HS-5 (cell line): ENCODE results near the gene BLOC1S4.

Experiments
- DNase-seq: peaks from one replicate; pipeline ENCODE4 v3.0.0-alpha.2; 2012; ENCODE audit warnings: low read depth

BLOC1S4 gene

DNA sequence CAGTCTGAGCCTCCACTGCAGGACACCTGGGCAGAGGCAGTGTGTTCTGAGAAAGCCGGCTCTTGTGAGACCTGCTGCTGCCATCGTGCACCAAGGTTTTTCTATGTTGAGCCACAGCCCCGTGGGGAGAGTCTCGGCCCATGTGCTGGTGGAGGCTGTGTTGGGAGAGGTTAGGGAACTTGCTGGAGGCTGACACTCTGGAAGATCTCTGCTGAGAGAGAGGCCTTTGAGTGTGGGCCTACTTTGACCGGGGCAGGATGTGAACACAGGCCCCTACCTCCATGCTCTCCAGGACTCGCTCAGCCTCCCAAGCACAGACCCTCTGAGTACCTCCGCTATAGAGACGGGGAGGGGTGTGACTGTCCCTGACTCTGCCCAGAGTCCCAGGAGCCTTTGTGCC is 23.6 kb upstream of the BLOC1S4 start:
- DNase-seq: no peak

DNA sequence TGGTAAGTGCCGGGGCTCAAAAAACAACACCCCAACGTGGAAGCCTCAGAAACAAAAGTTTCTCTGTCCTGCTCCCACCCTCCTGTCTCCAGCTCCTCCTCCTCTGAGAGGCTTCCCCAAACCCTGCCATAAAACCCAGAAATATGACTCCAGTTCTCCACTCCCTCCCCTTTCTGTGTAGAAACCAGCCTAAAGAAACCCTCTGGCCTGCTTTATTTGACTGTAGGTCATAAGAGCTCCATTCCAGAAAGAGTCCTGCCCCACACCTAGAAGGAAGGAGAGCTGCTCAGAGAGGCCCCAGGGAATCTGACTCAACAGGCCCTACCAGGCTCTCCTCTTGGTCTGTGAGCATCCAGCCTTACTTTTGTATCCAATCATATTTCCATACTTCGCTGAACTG is 23.2 kb upstream of the BLOC1S4 start:
- DNase-seq: no peak

DNA sequence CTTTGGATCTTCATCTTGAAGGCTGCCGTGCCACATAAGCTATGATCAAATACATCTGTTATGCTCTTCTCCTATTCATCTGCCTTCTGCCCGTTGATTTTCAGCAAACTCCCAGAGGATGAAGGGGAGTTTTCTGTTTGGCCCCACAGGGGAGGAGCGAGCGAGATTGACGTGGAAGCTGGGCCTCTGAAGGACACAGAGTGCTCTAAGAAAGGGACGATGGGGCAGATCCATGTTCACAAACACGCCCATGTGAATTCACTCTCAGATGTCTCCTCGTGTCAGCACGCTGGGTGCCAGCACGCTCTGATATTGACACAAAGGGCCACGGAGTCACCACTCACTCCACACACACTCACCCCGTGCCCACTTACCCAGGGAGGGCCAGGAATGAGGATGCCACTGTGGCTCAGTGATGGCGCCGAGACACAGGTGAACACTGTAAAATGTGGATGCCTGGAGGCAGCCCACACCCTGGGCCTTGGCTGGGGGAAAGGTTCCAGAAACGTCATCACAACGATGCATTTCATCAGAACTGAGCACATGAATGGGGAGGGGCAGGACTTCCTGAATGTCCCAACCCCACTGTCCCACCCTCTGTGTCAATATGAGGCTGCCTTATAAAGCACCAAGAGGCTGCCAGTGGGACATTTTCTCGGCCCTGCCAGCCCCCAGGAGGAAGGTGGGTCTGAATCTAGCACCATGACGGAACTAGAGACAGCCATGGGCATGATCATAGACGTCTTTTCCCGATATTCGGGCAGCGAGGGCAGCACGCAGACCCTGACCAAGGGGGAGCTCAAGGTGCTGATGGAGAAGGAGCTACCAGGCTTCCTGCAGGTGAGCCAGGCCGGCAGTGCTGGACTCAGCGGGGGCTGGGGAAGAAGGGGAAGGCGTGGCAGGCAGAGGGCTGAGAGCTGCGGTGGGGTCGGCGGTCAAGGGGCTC is 22.5 kb upstream of the BLOC1S4 start, which contains the start of gene S100P:
TSS of gene S100P (plus strand) at position 648 of the 946 bp plus-strand sequence. CDS start at position 703, 55 bp downstream.
- no peak for DNase-seq

DNA sequence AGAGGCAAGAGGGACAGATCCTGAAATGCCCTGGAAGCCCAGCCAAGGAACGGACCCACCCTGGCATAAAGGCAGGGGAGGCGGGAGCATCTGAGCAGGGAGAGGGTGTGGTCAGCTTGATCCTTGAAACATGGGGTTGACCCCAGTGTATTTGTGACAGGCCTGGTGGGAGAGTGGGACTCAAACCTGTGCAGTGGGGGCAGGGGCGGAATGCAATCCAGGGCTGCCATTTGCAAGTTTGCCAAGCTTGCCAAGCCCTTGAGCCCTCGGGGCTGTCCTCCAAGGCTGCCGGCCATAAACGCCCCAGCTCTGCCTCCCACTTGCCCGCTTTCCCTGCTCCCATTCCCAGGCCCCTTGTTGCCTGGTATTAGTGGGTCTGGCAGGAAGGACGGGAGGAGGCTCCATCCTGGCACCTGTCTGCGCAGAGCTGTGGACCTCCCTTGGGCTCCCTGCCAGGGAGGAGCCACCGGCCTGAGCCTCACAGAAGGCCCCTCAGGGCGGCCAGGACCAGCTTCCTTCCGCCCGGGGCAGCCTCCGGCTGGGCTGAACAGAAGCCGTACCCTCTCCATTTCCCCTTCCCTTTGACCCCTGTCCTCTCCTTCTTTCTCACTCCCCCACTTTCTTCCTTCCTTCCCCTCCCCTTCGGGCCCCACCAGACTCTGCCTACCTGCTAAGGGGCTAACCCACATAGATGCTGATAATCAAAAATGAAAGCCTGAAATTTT is 21.6 kb upstream of the BLOC1S4 start:
- DNase-seq: no peak

DNA sequence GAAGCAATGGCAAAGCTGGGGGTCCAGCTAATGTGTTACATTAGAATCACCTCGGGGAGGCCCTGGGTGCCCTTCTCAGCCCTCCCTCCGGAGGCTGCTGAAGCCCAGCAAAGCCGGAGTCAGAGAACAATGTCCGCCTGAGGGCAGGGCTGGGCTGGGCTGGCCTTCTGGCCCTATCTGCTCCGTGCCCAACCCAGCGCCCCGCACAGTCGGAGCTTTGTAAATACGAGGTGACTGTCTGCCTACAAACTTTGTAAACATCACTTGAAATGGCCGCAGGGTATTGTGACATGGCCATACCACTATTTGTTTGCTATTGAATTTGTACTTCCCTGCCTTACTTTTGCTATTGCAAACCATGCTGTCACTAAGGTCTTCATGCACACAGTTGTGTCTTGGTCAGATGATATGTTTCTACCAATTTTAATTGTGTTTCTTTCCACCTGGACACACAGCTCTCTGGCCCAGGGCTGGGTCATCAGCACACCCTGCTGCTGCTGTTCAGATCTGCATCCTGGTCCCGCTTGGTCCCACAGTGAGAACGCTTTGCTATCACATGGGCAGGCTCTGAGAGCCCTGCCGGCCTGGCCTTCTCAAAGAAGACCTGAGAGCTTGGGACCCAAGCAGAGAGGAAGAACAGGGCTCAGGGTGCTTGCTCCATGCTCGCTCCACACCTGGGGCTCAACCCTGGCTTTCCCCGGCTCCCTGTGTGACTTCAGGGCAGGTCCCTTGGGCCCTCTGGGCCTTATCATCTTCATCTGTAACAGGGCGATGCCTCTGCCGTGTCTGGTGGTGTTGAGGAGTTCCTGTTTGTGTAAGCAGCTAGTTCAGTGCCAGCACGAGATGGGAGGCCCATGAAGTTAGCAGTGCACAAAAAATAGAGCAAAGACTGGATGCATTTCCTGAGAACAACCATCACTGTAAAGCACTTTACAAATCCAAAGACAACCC is 20.0 kb upstream of the BLOC1S4 start:
- DNase-seq: no peak

DNA sequence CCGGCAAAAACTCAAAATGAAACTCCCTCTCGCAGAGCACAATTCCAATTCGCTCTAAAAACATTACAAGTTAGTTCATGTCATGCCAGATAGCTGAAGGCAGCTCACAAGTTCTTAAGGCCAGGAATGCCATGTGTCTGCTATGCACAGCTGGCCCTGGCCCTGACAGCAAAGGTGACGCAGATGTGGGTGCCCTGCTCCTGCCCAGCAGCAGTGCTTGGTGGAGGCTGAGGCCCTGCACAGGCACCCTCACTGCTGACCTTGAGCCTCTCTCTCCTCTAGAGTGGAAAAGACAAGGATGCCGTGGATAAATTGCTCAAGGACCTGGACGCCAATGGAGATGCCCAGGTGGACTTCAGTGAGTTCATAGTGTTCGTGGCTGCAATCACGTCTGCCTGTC is 19.4 kb upstream of the BLOC1S4 start:
- DNase-seq: no peak

DNA sequence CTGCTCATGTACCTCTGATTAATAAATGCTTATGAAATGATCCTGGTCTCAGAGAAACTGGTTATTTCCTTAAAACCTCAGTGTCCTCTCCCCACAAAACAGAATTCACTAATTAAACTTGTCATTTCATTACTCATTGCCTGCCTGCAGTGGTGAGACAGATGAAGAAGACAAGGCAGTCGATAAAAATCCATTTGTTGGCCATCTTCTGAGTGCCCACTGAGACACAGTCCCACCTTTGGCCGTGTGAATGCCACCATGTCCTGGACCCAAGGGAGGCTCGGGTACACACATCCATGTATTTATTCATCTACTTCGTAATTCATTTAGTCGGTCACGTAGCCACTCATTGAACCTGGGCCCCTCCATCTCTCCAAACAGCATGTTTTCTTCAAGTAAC is 18.8 kb upstream of the BLOC1S4 start:
- no peak for DNase-seq

DNA sequence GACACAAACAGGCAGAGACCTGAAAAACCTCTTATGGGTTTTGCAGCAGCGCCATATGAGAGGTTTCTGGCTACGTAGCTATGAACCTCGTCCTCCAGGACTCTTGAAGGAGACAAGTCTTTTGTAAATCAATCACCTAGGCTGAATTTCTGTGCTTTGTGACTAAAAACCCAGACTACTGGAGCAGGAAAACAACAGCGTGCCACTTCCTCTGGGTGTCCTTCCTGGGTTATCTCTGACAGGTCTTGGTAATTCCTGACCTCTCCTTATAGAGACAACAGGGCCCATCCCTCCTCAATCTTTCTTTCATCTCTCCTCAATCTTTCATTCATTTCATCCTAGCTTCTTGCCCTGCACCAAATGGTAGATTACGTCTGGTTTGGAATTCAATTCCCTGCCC is 16.6 kb upstream of the BLOC1S4 start:
- DNase-seq: no peak

DNA sequence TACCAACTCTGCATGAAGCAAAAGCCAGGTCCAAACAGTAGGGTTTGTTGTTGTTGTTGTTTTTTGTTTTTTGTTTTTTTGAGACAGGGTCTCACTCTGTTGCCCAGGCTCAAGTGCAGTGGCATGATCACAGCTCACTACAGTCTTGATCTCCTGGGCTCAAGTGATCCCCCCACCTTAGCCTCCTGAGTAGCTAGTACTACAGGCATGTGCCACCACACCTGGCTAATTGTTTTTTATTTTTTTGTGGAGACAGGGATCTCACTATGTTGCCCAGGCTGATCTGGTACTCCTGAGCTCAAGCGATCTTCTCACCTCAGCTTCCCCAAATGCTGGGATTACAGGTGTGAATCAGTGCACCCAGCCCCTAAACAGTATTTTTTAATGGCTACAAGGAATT is 16.1 kb upstream of the BLOC1S4 start:
- no peak for DNase-seq

DNA sequence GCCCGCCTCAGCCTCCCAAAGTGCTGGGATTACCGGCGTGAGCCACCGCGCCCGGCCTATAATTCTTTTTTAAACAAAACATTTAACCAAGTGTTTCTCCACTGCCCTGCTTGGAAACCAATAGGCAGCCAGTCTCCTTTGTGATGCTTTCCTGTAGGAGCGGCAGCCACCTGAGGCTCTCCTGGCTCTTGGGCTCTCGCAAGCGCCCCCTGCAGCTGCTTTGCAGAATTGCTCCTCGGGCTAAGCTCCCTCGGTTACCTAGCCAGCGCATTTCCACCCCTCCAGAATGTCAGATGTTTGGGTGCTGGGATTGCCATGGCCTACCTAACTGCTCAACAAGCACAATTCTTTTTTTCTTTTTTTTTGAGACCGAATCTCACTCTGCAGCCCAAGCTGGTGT is 14.6 kb upstream of the BLOC1S4 start:
- DNase-seq: no peak

DNA sequence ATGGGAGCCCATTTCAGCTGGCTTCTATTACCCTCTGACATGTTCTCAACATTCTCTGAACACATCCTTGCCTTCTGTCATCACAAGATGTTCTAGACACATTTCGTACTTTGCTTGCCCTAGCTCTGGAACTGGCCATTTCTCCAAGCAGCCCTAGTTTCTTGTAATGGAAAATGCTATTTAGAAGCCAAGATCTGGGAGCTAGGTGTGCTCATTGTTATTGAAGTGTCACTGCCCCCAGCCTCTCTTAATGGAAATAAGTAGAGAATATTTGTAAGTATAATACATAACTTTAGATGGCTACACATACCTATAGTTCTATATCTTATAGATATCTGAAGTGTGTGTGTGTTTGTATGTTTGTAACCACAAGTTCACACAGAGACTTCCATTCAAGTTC is 13.2 kb upstream of the BLOC1S4 start:
- no peak for DNase-seq

DNA sequence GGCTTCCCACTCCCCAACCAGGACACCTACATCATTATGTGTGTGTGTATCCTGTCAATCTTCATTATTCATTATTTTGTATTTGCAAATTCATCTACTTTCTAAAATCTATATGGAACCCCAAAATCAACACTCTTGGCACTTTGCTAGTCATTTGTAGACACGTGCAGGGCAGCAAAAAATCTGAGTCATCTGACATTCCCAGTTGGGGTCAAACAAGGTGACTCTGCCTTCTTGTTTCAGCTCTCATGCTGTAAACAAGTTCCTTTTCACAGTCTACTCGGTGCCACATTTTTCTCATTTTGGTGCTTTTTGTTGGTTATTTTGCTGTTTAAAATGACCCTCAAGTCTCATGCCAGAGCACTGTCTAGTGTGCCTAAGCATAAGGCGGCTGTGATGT is 12.2 kb upstream of the BLOC1S4 start:
- DNase-seq: no peak

DNA sequence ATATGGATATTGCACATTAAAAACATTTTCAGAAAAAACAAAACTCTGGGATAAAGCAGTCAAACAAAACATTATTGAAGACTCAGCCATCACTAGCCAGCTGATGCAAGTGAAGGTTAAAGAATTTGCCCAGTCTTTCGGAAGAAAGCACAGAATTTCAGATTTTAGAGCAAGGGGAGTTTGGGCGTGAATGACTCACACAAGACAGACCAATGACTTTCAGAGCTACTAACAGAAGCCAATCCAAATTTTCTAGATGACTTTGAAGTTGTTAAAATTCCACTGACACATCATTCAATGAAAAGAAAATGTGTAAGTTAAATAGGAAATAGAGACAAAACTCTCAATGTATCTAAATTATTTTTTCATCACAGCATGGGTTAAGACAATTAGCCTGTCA is 10.3 kb upstream of the BLOC1S4 start:
- DNase-seq: no peak

DNA sequence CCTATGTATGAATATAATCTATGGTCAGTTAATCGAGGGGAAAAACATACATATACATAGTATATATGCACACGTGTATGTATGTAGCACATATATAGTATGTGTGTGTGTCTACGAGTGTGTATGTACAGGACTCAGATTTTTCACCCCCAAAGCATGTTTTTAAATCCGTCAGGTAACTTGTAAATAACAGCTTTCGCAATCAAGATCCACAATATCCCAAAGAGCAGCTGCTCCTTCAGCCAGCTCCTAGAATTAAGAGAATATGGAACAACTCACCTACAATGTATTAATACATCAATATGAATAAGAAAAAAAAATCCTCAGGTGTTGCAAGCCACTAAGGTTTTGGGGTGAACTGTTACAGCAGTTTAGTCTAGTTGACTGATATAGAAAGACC is 9.8 kb upstream of the BLOC1S4 start:
- DNase-seq: no peak

DNA sequence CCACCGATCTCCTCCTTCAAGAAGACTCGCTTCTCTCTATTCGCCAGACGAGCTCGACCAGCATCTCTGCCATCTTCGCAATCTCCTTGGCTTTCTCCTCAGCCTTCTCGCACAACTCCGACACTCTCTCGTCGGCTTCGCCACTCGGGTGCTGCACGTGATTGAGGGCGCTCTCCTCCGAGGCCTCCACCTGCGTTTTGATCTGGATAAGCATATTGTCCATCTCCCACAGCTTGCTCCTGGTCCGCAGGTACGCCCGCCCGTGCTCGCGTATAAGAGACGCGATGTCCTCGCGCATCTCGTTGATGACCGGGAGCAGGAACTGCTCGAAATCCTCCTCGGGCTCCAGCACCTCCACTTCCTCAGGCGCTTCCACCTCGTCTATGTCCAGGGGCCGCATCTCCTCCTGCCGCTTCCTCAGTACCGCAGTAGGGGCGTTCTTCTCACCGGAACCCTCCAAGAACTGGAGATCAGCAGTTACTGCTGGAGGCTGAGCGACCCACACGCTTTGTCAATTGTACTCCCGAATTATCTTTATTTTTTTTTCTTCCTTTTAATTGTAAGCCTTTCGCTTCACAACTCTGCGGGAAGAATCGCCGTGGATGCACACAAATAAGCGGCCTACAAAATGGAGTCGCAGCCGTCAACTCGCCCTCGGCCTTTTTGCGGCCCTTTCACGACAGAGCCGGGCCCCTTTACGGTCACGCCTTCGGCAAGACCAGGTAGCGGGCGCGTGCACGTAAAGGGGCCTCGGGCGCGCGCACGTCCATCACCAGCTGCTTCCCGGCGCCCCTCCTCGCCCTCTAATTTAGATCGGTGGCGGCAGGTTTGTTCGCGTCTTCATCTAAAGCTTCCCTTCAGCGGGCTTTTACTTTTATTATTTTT is 6.5 kb upstream of the BLOC1S4 start, which contains the start of gene MRFAP1L1:
TSS of gene MRFAP1L1 (minus strand) at position 636 of the 885 bp plus-strand sequence. CDS start at position 400, 236 bp downstream.
- DNase-seq: peak; percentile 84

DNA sequence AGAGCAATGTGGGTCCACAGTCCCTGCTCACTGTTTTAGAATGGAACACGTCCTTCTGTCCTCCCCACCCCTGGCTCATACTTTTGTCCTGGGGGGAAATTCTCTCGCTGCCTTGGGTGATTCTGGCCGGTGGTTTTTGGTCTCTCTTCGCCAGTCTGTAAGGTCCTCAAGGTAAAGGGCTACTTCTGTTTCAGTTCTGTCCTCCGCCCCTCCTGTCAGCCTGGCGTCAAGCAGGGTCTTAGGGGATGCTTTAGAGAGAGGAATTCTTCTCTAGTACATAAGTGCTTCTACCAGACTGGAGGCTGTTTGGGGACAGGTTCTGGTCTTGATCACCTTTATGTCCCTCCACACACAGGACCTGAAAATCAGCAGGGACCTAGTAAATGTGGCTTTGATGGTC is 5.7 kb upstream of the BLOC1S4 start:
- no peak for DNase-seq

DNA sequence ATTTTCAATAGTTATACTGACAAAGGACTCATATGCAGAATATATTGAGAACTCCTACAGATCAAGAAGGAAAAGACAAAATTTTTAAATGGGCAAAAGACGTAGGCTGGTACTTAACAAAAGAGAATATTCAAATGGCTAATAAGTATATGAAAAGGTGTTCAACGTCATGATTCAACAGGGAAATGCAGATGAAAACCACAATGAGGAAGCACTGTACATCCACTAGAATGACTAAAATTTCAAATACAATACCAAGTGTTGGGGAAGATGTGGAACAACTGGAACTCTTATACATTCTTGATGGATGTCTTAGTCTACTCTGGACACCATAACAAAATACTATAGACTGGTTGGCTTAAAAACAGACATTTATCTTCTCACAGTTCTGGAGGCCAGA is 5.0 kb upstream of the BLOC1S4 start:
- DNase-seq: no peak

DNA sequence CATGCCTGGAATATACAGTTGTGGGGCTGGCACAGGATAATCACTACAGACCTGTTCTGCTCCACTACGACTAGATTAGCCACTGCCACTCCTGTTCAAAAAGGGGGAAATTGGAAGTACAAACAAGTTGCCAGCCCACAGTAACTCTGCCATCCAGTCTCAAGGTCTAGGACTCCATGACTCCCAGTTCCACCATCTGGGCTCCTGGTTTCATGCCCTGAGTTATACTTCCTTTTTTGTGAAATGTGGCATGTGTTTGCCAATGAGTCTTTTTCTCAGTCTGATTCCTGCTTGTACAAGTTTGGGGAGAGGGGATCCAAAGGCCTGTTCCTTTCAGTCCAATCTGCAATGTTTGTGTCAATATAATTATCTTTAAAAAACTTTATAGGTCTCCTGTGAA is 1.0 kb upstream of the BLOC1S4 start:
- no peak for DNase-seq

DNA sequence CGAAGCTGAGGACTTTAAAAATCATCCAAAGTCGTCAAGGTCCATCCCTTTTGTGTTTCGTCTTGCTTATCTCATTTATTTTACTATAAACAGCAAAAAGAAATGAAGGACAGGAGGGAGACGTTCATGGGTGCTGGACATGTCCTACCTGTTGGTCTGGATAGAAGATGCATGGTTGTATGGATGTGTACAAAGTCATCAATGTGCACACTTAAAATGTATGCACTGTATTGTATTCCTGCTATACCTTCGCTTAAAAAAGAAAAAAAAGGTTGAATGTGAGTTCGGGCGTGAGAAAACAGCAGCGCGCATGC is 313 bp upstream of the BLOC1S4 start:
- no peak for DNase-seq

DNA sequence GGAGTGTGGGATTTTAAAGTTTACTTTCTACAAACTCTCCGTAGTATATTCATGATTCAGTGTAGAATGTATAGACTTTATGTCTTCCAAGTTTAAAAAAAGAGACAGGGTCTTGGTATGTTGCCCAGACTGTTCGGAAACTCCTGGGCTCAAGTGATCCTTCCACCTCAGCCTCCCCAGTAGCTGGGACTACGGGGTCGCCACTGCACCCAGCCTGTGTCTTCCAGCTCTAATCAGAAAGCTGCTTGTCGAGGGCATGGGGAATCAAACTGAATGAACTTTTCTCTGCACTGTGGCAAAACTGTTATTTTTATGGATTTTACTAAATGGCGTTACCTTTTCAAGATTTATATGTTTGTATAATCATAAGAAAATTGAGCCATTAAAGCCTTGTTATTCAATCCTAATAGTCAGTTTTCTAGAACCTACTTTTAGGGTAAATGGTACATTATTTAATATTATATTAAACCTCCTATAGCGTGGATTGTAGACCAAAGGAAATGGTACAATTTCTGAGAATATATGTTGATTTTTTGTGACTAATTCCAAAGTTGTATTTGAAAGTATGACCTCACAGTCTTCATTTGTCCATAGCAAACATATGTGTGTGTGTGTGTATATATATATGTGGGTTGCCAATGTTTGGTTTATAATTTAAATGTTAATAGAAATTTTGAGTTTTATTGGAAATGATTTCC is 1.1 kb downstream of the BLOC1S4 start:
- no peak for DNase-seq
